Measurements from ENCODE around the gene ARFGAP1. TPM values are rescaled to one million over a fixed set of nuclear protein-coding genes. Genes with fewer than 3 reads are reported as not detected.
"Not testable (repeated sequence)": the region's sequence is repeated elsewhere in the genome, so short reads cannot be mapped to it uniquely, and the experiment has no call there.

The ARFGAP1 gene
- polyA plus RNA-seq, 2 of the 4 experiments (the other 2 are of a cell fraction): 41.0 to 106 TPM

GRCh38 chr20:63335060-63335459, 62.4 kb downstream of the ARFGAP1 start:
- WGBS (ENCODE audit: missing lambda C conversion rate): 85% methylated on average over 4 of the region's 9 CpGs
- H3K9me3 ChIP-seq: peaks cover 14% of the 10 kb centered on the region; the same call in 2 of the 3 replicates
- H3K4me1 ChIP-seq; DNase-seq (ENCODE audit: low read depth in 1 of 2, low spot score in 1 of 2); POLR2A ChIA-PET; FAIRE-seq; ATAC-seq; H3K4me2 ChIP-seq; H3K27ac ChIP-seq; H3K4me3 ChIP-seq: not testable (repeated sequence)
- CTCF ChIA-PET: interaction anchor here (1.2 to 1.5 kb wide), 4 partner anchors 11 to 112 kb away, joined by 3 to 5 read pairs (median 4); no protein-coding TSS in a partner anchor

GRCh38 chr20:63335711-63336110, 63.1 kb downstream of the ARFGAP1 start:
- FAIRE-seq (no peak), DNase-seq (ENCODE audit: low read depth in 1 of 2, low spot score in 1 of 2) (no peak), ATAC-seq (no peak)
- TF ChIP-seq NFE2L2 (conservative IDR thresholded peaks at IDR 0.05; ENCODE audit: low read length) (no peak), PHF8 (IDR thresholded peaks at IDR 0.05; ENCODE audit: borderline replicate concordance, low read depth) (no peak), SMC3 (IDR thresholded peaks at IDR 0.05) (no peak), CEBPB (IDR thresholded peaks at IDR 0.05) (no peak), KDM1A (IDR thresholded peaks at IDR 0.05; ENCODE audit: low read depth) (no peak), BHLHE40 (IDR thresholded peaks at IDR 0.05; ENCODE audit: low read depth, low read length) (no peak), HOXB13 (CRISPR knock-in tag; IDR thresholded peaks at IDR 0.05; ENCODE audit: low read depth) (no peak), NPAS2 (CRISPR knock-in tag; IDR thresholded peaks at IDR 0.05; ENCODE audit: borderline replicate concordance) (no peak), TP53 (CRISPR knock-in tag; IDR thresholded peaks at IDR 0.05) (no peak), RFX5 (IDR thresholded peaks at IDR 0.05) (no peak), MAFK (IDR thresholded peaks at IDR 0.05; ENCODE audit: partially characterized antibody) (no peak), BCL3 (IDR thresholded peaks at IDR 0.05) (no peak), RAD21 (conservative IDR thresholded peaks at IDR 0.05 in 1 of 2, IDR thresholded peaks at IDR 0.05 in 1 of 2) (no peak)
- CTCF ChIA-PET: interaction anchor here (1.2 to 1.3 kb wide), 3 partner anchors 26 to 112 kb away, joined by 3 to 5 read pairs (median 4); no protein-coding TSS in a partner anchor
- H3K27ac ChIP-seq: no peak overlapping the region
- no peak overlapping the region for H3K4me2 ChIP-seq
- no peak overlapping the region for H3K4me3 ChIP-seq
- no peaks in the 10 kb centered on the region for H3K4me1 ChIP-seq
- WGBS (ENCODE audit: missing lambda C conversion rate): 48% methylated on average over 9 of the region's 9 CpGs
- POLR2A ChIA-PET: no interaction called here
- peaks cover 14% of the 10 kb centered on the region; the same call in 2 of the 3 replicates for H3K9me3 ChIP-seq

- TF ChIP-seq HEYL (CRISPR knock-in tag; IDR thresholded peaks at IDR 0.05): no peak
- TF ChIP-seq POLR2A (IDR thresholded peaks at IDR 0.05; ENCODE audit: low read length): 0 out of 2 replicates have a peak, but pooled peaks have one; percentile 21
- no peaks in the 10 kb centered on the region for H3K4me1 ChIP-seq
- H3K4me2 ChIP-seq: no peak overlapping the region
- no peak overlapping the region for H3K27ac ChIP-seq
- ChIA-PET POLR2A (no interaction called here), CTCF (no interaction called here)
- peaks cover 14% of the 10 kb centered on the region; the same call in 2 of the 3 replicates for H3K9me3 ChIP-seq
- WGBS (ENCODE audit: missing lambda C conversion rate): 77% methylated on average over 29 of the region's 29 CpGs
- ATAC-seq (no peak), FAIRE-seq (no peak), DNase-seq (ENCODE audit: low read depth in 1 of 2, low spot score in 1 of 2) (no peak)
- no peak overlapping the region for H3K4me3 ChIP-seq
Measured at GRCh38 chr20:63336232-63336752, 63.7 kb downstream of the ARFGAP1 start.

- DNase-seq (ENCODE audit: low read depth in 1 of 2, low spot score in 1 of 2) (no peak), ATAC-seq (no peak; a peak in 1 of 6 replicates), FAIRE-seq (no peak)
- WGBS (ENCODE audit: missing lambda C conversion rate): 55% methylated on average over 12 of the region's 12 CpGs
- no peak overlapping the region for H3K4me3 ChIP-seq
- POLR2A ChIA-PET: no interaction called here
- H3K4me1 ChIP-seq: no peaks in the 10 kb centered on the region
- TF ChIP-seq RARB (CRISPR knock-in tag; IDR thresholded peaks at IDR 0.05) (no peak), BHLHE40 (IDR thresholded peaks at IDR 0.05; ENCODE audit: low read depth, low read length) (no peak)
- peaks cover 5% of the 10 kb centered on the region; the same call in 1 of the 3 replicates for H3K9me3 ChIP-seq
- H3K4me2 ChIP-seq: no peak overlapping the region
- CTCF ChIA-PET: interaction anchor here (1.0 to 1.1 kb wide), 4 partner anchors 27 to 114 kb away, joined by 3 to 4 read pairs (median 3); no protein-coding TSS in a partner anchor
- no peak overlapping the region for H3K27ac ChIP-seq
Measured at GRCh38 chr20:63337786-63338420, 65.3 kb downstream of the ARFGAP1 start.

Small RNA genes within 50 kb of the gene (small RNA-seq; reads per million reads assigned to genes)
- gene MIR3196: 0 to 1.9 (median 0) reads per million in 6 experiments
- gene MIR4326: 0 to 5.6 (median 0.16) reads per million in 6 experiments
- 0.16 to 7.6 (median 1.6) reads per million in 6 experiments for gene RNU6-994P

Other genes starting within 250 kb of the ARFGAP1 start
- 31.4 and 31.8 TPM in 2 replicates for gene YTHDF1, start 56.7 kb upstream of the ARFGAP1 start, polyA plus RNA-seq (2011; rRNA removed)
- gene YTHDF1, start 56.7 kb upstream of the ARFGAP1 start, polyA plus RNA-seq (2017; fragmentation: RNase III; extraction: RNeasy Plus Mini Kit Qiagen cat#74134 plus additional on column Dnase treatment): 33.4 to 37.9 TPM (median 37.8 TPM) in 3 replicates
- 0.63 and 0.81 TPM in 2 replicates for gene BIRC7, start 36.9 kb upstream of the ARFGAP1 start, polyA plus RNA-seq (2011; rRNA removed)
- gene BIRC7, start 36.9 kb upstream of the ARFGAP1 start, polyA plus RNA-seq (2017; fragmentation: RNase III; extraction: RNeasy Plus Mini Kit Qiagen cat#74134 plus additional on column Dnase treatment): 3.2 to 4.9 TPM (median 4.9 TPM) in 3 replicates
- gene NKAIN4, start 18.4 kb upstream of the ARFGAP1 start, polyA plus RNA-seq (2011; rRNA removed): 5.8 and 6.4 TPM in 2 replicates
- gene NKAIN4, start 18.4 kb upstream of the ARFGAP1 start, polyA plus RNA-seq (2017; fragmentation: RNase III; extraction: RNeasy Plus Mini Kit Qiagen cat#74134 plus additional on column Dnase treatment): 6.3 to 9.7 TPM (median 8.4 TPM) in 3 replicates
- 0.21 and 0.29 TPM in 2 replicates for gene COL20A1, start 20.4 kb downstream of the ARFGAP1 start, polyA plus RNA-seq (2011; rRNA removed)
- 0.91 to 0.93 TPM (median 0.92 TPM) in 3 replicates for gene COL20A1, start 20.4 kb downstream of the ARFGAP1 start, polyA plus RNA-seq (2017; fragmentation: RNase III; extraction: RNeasy Plus Mini Kit Qiagen cat#74134 plus additional on column Dnase treatment)
- gene CHRNA4, start 88.5 kb downstream of the ARFGAP1 start, polyA plus RNA-seq (2011; rRNA removed): 0.03 and 0.09 TPM in 2 replicates
- 0.08 to 0.23 TPM (median 0.21 TPM) in 3 replicates for gene CHRNA4, start 88.5 kb downstream of the ARFGAP1 start, polyA plus RNA-seq (2017; fragmentation: RNase III; extraction: RNeasy Plus Mini Kit Qiagen cat#74134 plus additional on column Dnase treatment)
- gene KCNQ2, start 199.8 kb downstream of the ARFGAP1 start, polyA plus RNA-seq (2011; rRNA removed): 0.14 and 0.32 TPM in 2 replicates
- gene KCNQ2, start 199.8 kb downstream of the ARFGAP1 start, polyA plus RNA-seq (2017; fragmentation: RNase III; extraction: RNeasy Plus Mini Kit Qiagen cat#74134 plus additional on column Dnase treatment): 0.15 to 0.38 TPM (median 0.36 TPM) in 3 replicates
- gene EEF1A2, start 226.3 kb downstream of the ARFGAP1 start, polyA plus RNA-seq (2011; rRNA removed): 16.3 and 17.4 TPM in 2 replicates
- gene EEF1A2, start 226.3 kb downstream of the ARFGAP1 start, polyA plus RNA-seq (2017; fragmentation: RNase III; extraction: RNeasy Plus Mini Kit Qiagen cat#74134 plus additional on column Dnase treatment): 128 to 141 TPM (median 129 TPM) in 3 replicates
- gene PPDPF, start 248.0 kb downstream of the ARFGAP1 start, polyA plus RNA-seq (2011; rRNA removed): 4.6 and 7.7 TPM in 2 replicates
- 217 to 227 TPM (median 224 TPM) in 3 replicates for gene PPDPF, start 248.0 kb downstream of the ARFGAP1 start, polyA plus RNA-seq (2017; fragmentation: RNase III; extraction: RNeasy Plus Mini Kit Qiagen cat#74134 plus additional on column Dnase treatment)